H9 (cell line): ENCODE results near the gene CNDP2. TPM values are rescaled to one million over a fixed set of nuclear protein-coding genes. Genes with fewer than 3 reads are reported as not detected.

Experiments
- DNase-seq: peaks from one replicate; pipeline ENCODE4 v3.0.0-alpha.2; 2017
- H2AFZ ChIP-seq: one replicate; pipeline ENCODE4 v1.6.1; 2013; ENCODE audit warnings: mild to moderate bottlenecking, low read length, control low read depth, moderate library complexity
- H2AK5ac ChIP-seq: 2 replicates; pipeline ENCODE4 v1.6.1; 2013; ENCODE audit warnings: low read length, control low read depth, mixed read lengths; ENCODE audit not compliant: insufficient read length
- H2BK120ac ChIP-seq: one replicate; pipeline ENCODE4 v1.6.1; 2013; ENCODE audit warnings: low read depth, mild to moderate bottlenecking, low read length, control low read depth, inconsistent platforms; ENCODE audit not compliant: poor library complexity, severe bottlenecking
- H2BK12ac ChIP-seq: 2 replicates; pipeline ENCODE4 v1.6.1; 2013; ENCODE audit warnings: low read length, control low read depth, mixed read lengths, low read depth; ENCODE audit not compliant: insufficient read length
- H2BK15ac ChIP-seq: 2 replicates; pipeline ENCODE4 v1.6.1; 2013; ENCODE audit warnings: low read depth, low read length, control low read depth
- H2BK20ac ChIP-seq: one replicate; pipeline ENCODE4 v1.6.1; 2013; ENCODE audit warnings: low read depth, mild to moderate bottlenecking, low read length, control low read depth, inconsistent platforms; ENCODE audit not compliant: poor library complexity, severe bottlenecking
- H2BK5ac ChIP-seq: 2 replicates; pipeline ENCODE4 v1.6.1; 2013; ENCODE audit warnings: low read length, control low read depth, mixed read lengths; ENCODE audit not compliant: insufficient read length
- H3K14ac ChIP-seq: 2 replicates; pipeline ENCODE4 v1.6.1; 2013; ENCODE audit warnings: low read length, control low read depth; ENCODE audit not compliant: insufficient read depth
- H3K18ac ChIP-seq: 2 replicates; pipeline ENCODE4 v1.6.1; 2013; ENCODE audit warnings: low read depth, mild to moderate bottlenecking, mixed read lengths, low read length, control low read depth; ENCODE audit not compliant: insufficient read length
- H3K23ac ChIP-seq: 2 replicates; pipeline ENCODE4 v1.6.1; 2013; ENCODE audit warnings: low read length, control low read depth, mixed read lengths, low read depth; ENCODE audit not compliant: insufficient read length
- H3K23me2 ChIP-seq: 2 replicates; pipeline ENCODE4 v1.6.1; 2013; ENCODE audit warnings: low read depth, mild to moderate bottlenecking, mixed read lengths, low read length, control low read depth; ENCODE audit not compliant: insufficient read length, poor library complexity, severe bottlenecking
- H3K27ac ChIP-seq: 2 replicates; pipeline ENCODE4 v1.5.1; 2013; ENCODE audit warnings: low read length, control low read depth, mixed read lengths, low read depth; ENCODE audit not compliant: insufficient read length
- H3K27me3 ChIP-seq: 2 replicates; pipeline ENCODE4 v1.6.1; 2013; ENCODE audit warnings: low read length, control low read depth, inconsistent platforms; ENCODE audit not compliant: insufficient read depth
- H3K4ac ChIP-seq: 2 replicates; pipeline ENCODE4 v1.6.1; 2013; ENCODE audit warnings: low read depth, mild to moderate bottlenecking, control low read depth, inconsistent platforms, low read length, moderate library complexity
- H3K4me1 ChIP-seq: 2 replicates; pipeline ENCODE4 v1.6.1; 2013; ENCODE audit warnings: low read length, control low read depth, inconsistent platforms; ENCODE audit not compliant: insufficient read depth
- H3K4me2 ChIP-seq: 2 replicates; pipeline ENCODE4 v1.6.1; 2013; ENCODE audit warnings: low read length, control low read depth, mixed read lengths; ENCODE audit not compliant: insufficient read length, insufficient read depth
- H3K56ac ChIP-seq: 2 replicates; pipeline ENCODE4 v1.6.1; 2013; ENCODE audit warnings: low read depth, mild to moderate bottlenecking, mixed read lengths, low read length, control low read depth; ENCODE audit not compliant: insufficient read length
- H3K79me1 ChIP-seq: 2 replicates; pipeline ENCODE4 v1.6.1; 2013; ENCODE audit warnings: low read depth, mild to moderate bottlenecking, moderate library complexity, low read length, control low read depth, inconsistent platforms; ENCODE audit not compliant: insufficient read depth, poor library complexity, severe bottlenecking
- H3K79me2 ChIP-seq: 2 replicates; pipeline ENCODE4 v1.6.1; 2013; ENCODE audit warnings: low read length, control low read depth, inconsistent platforms; ENCODE audit not compliant: insufficient read depth
- H3K9ac ChIP-seq: 2 replicates; pipeline ENCODE4 v1.6.1; 2013; ENCODE audit warnings: low read length, control low read depth, mixed read lengths; ENCODE audit not compliant: insufficient read length; ENCODE audit errors: extremely low read depth
- H3K9me3 ChIP-seq: one replicate; pipeline ENCODE4 v1.6.1; 2013; ENCODE audit warnings: low read depth, low read length, inconsistent platforms; ENCODE audit not compliant: control insufficient read depth
- H3T11ph ChIP-seq: one replicate; pipeline ENCODE4 v1.6.1; 2013; ENCODE audit warnings: mild to moderate bottlenecking, low read length, control low read depth, inconsistent platforms
- H4K20me1 ChIP-seq: one replicate; pipeline ENCODE4 v1.6.1; 2013; ENCODE audit not compliant: control insufficient read depth, insufficient read length, insufficient read depth
- H4K5ac ChIP-seq: 2 replicates; pipeline ENCODE4 v1.6.1; 2013; ENCODE audit warnings: low read depth, mild to moderate bottlenecking, mixed read lengths, low read length, control low read depth; ENCODE audit not compliant: insufficient read length
- H4K8ac ChIP-seq: replicated peaks from 2 replicates; pipeline ENCODE4 v1.6.1; 2013; ENCODE audit warnings: low read length, control low read depth, mixed read lengths, low read depth; ENCODE audit not compliant: insufficient read length
- H4K91ac ChIP-seq: 2 replicates; pipeline ENCODE4 v1.6.1; 2013; ENCODE audit warnings: low read depth, mild to moderate bottlenecking, moderate library complexity, mixed read lengths, low read length, control low read depth; ENCODE audit not compliant: insufficient read length
- H3K27ac Mint-ChIP-seq, 3 experiments: 2 replicates in 2 of 3; 3 replicates in 1 of 3; pipeline ENCODE4 v1.8.0; 2020 to 2021; ENCODE audit warnings: mixed read lengths in 3 of 3, mild to moderate bottlenecking in 1 of 3, moderate library complexity in 1 of 3
- H3K27me3 Mint-ChIP-seq: 2 replicates; pipeline ENCODE4 v1.8.0; 2021; ENCODE audit warnings: low read depth, mild to moderate bottlenecking, moderate library complexity, mixed read lengths
- H3K36me3 Mint-ChIP-seq, 3 experiments: 2 replicates in 2 of 3; 3 replicates in 1 of 3; pipeline ENCODE4 v1.8.0; 2020 to 2021; ENCODE audit warnings: low read depth in 3 of 3, mixed read lengths in 3 of 3; ENCODE audit not compliant: insufficient read depth in 1 of 3
- H3K4me1 Mint-ChIP-seq, 2 experiments: 2 replicates each; pipeline ENCODE4 v1.8.0; 2020; ENCODE audit warnings: mixed read lengths in 2 of 2
- H3K4me3 Mint-ChIP-seq, 2 experiments: 2 replicates in 1 of 2; 3 replicates in 1 of 2; pipeline ENCODE4 v1.8.0; 2020 to 2021; ENCODE audit warnings: mild to moderate bottlenecking in 2 of 2, mixed read lengths in 2 of 2, moderate library complexity in 1 of 2
- H3K9me3 Mint-ChIP-seq, 2 experiments: 2 replicates in 1 of 2; 3 replicates in 1 of 2; pipeline ENCODE4 v1.8.0; 2020; ENCODE audit warnings: mild to moderate bottlenecking in 2 of 2, mixed read lengths in 2 of 2, moderate library complexity in 1 of 2
- CTCF ChIP-seq: fragments of 200-600 bp; sonication (generic); conservative IDR thresholded peaks from 3 replicates; pipeline ENCODE4 v1.8.0; 2021; ENCODE audit warnings: antibody characterized with exemption, mild to moderate bottlenecking
- WGBS: extraction: QIAGEN DNeasy Blood & Tissue Kit; methylation state at CpG from one replicate; pipeline ENCODE4 v1.1.7; 2013; ENCODE audit warnings: missing lambda C conversion rate, low lambda C conversion rate, mixed read lengths; ENCODE audit not compliant: insufficient read length; ENCODE audit errors: extremely low coverage; 5-methylcytosine and 5-hydroxymethylcytosine counted together
- total RNA-seq: library from RNA; stranded (reverse); gene quantifications from 2 replicates; pipeline ENCODE4 v1.2.1, GENCODE V29; 2021

The CNDP2 gene
- total RNA-seq, 1 experiment from 2014 or later: 212 TPM

- no peaks in the 10 kb centered on the region for H3K27me3 Mint-ChIP-seq
Measured at GRCh38 chr18:74497324-74497676, 1.1 kb downstream of the CNDP2 start.

More at GRCh38 chr18:74497324-74497676, 1.1 kb downstream of the CNDP2 start:
- Histone ChIP-seq H4K20me1 (no peaks in the 10 kb centered on the region), H3K4ac (no peak overlapping the region), H3K4me1 (peaks cover 3% of the 10 kb centered on the region; the same call in 1 of the 2 replicates), H3T11ph (no peak overlapping the region), H2BK12ac (no peak overlapping the region), H3K23me2 (peaks cover 7% of the 10 kb centered on the region), H3K9me3 (no peaks in the 10 kb centered on the region), H3K18ac (no peak overlapping the region), H4K8ac (no peak overlapping the region), H2AFZ (no peak overlapping the region), H3K9ac (peak overlapping the region; percentile 35), H2AK5ac (no peak overlapping the region), H4K91ac (no peak overlapping the region), H3K14ac (no peak overlapping the region), H3K79me1 (peaks cover 4% of the 10 kb centered on the region), H2BK20ac (no peak overlapping the region), H3K27ac (no peak overlapping the region), H3K4me2 (peak overlapping the region; percentile 91), H3K23ac (no peak overlapping the region), H2BK120ac (no peak overlapping the region), H2BK5ac (no peak overlapping the region), H3K79me2 (peaks cover 9% of the 10 kb centered on the region; the same call in 1 of the 2 replicates), H2BK15ac (no peak overlapping the region), H3K56ac (no peak overlapping the region), H4K5ac (no peak overlapping the region), H3K27me3 (no peaks in the 10 kb centered on the region)
- Mint-ChIP-seq H3K4me1 (peaks cover 23 to 26% of the 10 kb centered on the region in 2 experiments), H3K9me3 (no peaks in the 10 kb centered on the region; a peak in 1 of 5 replicates), H3K4me3 (peak overlapping the region; percentile 92 to 94), H3K27ac (peak overlapping the region in 1 of 3 experiments; percentile 75; a peak in 2 of 7 replicates), H3K36me3 (peaks cover 25 to 35% (median 35%) of the 10 kb centered on the region in 3 experiments)
- TF ChIP-seq CTCF: no peak
- WGBS: no CpG with 5 or more reads among the region's 8 CpGs
- no peak for DNase-seq
